Mononuclear cell (primary cell): ENCODE data around the gene RWDD4. TPM values are rescaled to one million over a fixed set of nuclear protein-coding genes. Genes with fewer than 3 reads are reported as not detected.

Experiments used
- H3K27me3 ChIP-seq: 2 replicates; pipeline ENCODE4 v1.6.0; 2011; ENCODE audit warnings: low read length, control low read depth; ENCODE audit not compliant: insufficient read depth
- H3K4me1 ChIP-seq: 2 replicates; pipeline ENCODE4 v1.5.1; 2011; ENCODE audit warnings: mild to moderate bottlenecking, low read length, control low read depth; ENCODE audit not compliant: insufficient read depth
- H3K4me3 ChIP-seq: 2 replicates; pipeline ENCODE4 v1.5.1; 2011; ENCODE audit warnings: mild to moderate bottlenecking, low read length, moderate library complexity
- H3K9me3 ChIP-seq: 2 replicates; pipeline ENCODE4 v1.5.1; 2011; ENCODE audit warnings: low read depth, mild to moderate bottlenecking, control low read depth, low read length
- total RNA-seq: library from RNA; depleted of rRNA; stranded (reverse); fragments of >200 nt; gene quantifications from one replicate; pipeline ENCODE4 v1.2.3, GENCODE V29; 2012

Gene RWDD4
- total RNA-seq, 1 donor = 9.3 TPM

DNA sequence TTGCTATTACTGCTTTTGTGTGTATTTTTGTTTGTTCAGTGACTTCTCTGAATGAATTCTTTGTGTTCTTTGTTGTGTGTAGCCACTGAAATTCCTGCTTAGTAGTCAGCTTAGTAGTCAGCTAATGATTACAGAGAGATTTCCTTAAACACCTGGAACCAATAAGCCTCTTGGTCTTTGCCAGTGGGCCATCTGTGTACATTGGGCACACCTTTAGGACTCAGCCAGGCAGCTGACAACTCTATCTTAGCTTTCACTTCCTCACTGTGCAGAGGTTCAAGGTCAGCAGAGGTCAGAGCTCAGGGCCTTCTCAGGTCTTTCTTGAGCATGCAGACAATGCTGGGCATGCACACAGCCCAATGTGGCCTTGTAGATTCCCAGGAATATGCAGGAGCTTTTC lies 59.3 kb downstream of the RWDD4 start:
- H3K4me1 ChIP-seq = no peaks in the 10 kb centered on the region
- no peaks in the 10 kb centered on the region for H3K27me3 ChIP-seq
- H3K9me3 ChIP-seq = no peaks in the 10 kb centered on the region
- no peak overlapping the region for H3K4me3 ChIP-seq

DNA sequence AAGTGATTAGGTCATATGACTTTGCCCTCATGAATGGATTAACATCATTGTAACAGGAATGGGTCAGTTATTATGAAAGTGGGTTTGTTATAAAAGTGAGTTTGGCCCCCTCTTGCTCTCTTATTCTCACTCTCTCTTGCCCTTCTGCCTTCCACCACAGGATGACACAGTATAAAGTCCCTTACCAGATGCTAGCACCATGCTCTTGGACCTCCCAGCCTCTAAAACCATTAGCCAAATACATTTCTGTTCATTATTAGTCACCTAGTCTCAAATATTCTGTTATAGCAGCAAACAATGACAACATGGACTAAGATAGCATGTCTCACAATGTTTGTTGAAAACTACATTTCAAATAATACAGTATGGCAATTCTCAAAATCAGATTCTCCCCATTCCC lies 59.7 kb downstream of the RWDD4 start:
- Histone ChIP-seq H3K4me1 (no peaks in the 10 kb centered on the region), H3K4me3 (no peak overlapping the region), H3K27me3 (no peaks in the 10 kb centered on the region), H3K9me3 (no peaks in the 10 kb centered on the region)

DNA sequence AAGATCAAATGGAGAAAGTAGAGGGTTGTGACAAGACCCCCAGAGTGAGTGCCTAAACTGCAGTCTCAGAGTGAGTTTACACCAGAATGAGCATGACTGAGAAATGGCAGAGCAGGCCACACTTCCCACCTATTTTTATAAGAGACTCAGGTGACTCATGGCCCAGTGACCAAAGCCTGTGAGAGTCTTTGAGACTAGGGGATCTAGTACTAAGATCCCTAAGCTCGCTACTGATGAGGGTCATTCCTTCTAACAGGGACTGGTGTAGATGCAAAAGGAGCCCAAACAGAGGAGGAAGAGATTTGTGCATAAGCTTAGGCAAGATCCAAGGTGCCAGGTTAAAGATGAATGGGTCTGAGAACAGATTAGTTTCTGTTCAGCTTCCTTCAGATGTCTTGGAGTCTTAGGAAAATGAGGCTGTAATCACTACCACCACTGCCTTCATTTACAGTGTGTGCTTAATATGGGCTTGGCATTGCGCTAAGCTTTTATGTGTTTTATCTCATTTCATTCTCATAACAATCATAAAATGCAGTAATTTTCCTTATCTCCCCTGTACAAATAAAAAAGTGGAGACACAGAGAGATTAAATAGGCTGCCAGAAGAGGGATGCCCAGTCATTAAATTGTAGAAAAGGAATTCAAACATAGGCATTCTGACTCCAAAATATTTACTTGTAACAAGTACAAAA lies 62.8 kb downstream of the RWDD4 start:
- H3K4me1 ChIP-seq = no peaks in the 10 kb centered on the region
- no peak overlapping the region for H3K4me3 ChIP-seq
- H3K27me3 ChIP-seq = no peaks in the 10 kb centered on the region
- H3K9me3 ChIP-seq = no peaks in the 10 kb centered on the region

DNA sequence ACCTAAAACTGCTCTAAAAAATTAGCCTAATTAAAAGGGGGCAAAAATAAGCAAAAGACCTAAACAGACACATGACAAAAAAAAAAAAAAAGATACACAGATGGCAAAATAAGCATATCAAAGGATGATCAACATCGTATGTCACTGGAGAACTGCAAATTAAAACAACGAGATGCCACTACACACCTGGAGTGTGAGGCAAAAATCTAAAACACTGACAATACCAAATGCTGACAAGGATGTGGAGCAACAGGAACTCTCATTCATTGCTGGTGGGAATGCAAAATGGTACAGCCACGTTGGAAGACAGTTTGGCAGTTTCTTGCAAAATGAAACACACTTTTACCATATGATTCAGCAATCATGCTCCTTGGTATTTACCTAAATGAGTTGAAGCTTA lies 64.2 kb downstream of the RWDD4 start:
- Histone ChIP-seq H3K9me3 (no peaks in the 10 kb centered on the region), H3K27me3 (no peaks in the 10 kb centered on the region), H3K4me1 (no peaks in the 10 kb centered on the region), H3K4me3 (no peak overlapping the region)

DNA sequence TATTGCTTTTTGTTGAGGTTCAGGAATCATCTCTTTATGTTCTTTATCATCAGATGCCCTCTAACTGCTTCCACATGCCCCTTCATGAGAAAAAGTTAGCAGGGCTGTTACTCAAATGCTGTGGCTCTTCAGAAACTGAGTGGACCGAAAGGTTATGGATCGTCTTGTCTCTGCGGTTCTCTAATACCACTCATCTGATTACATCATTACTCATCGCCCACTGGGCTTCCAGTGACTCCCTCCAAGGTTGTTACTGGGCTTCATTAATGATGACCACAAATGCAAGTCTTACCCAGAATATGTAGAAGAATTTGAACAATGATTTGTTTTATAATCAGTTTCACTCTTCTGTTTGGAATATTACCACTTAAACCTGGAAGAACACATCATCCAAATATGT lies 67.7 kb downstream of the RWDD4 start:
- Histone ChIP-seq H3K27me3 (no peaks in the 10 kb centered on the region), H3K4me1 (no peaks in the 10 kb centered on the region), H3K9me3 (no peaks in the 10 kb centered on the region)

More for the DNA sequence above, 67.7 kb downstream of the RWDD4 start:
- no peak overlapping the region for H3K4me3 ChIP-seq

Other genes starting within 250 kb of the RWDD4 start
- gene CDKN2AIP, start 214.5 kb downstream of the RWDD4 start, total RNA-seq = 53.4 TPM
- 7.8 TPM for gene ING2, start 154.1 kb downstream of the RWDD4 start, total RNA-seq
- gene TRAPPC11, start 108 bp upstream of the RWDD4 start, total RNA-seq = 21.4 TPM
- under 0.01 TPM for gene STOX2, start 246.1 kb upstream of the RWDD4 start, total RNA-seq